ENCODE data around the gene MPPED2. TPM values are rescaled to one million over a fixed set of nuclear protein-coding genes. Genes with fewer than 3 reads are reported as not detected.

Gene MPPED2
- total and polyA plus RNA-seq, 4 donors, result 0.11 to 5.6 (median 1.1) TPM

DNA sequence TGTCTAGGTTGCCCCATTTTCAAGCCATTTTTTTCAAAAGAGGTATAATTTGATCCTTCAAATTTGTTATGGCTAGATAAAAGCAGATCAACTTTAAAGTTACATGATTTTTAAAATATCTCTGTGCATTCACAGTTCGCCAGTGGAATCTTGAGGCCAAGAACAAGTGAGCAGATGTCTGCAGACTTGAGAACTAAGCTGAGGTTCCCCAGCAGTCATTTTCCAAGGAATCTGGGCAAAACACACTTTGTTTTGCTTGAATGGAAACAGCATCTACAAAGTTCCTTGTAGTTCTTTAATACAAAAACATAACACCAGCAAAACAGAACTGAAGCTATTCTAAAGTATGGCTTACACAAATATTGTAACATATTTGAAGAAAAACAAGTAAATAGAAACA is 7.7 kb downstream of the MPPED2 start:
- Histone ChIP-seq H3K9ac (ENCODE audit: insufficient read depth in 1 of 2, low read length in 2 of 2) (no peak overlapping the region), H3K27me3 (ENCODE audit: control insufficient read depth in 3 of 3, insufficient read depth in 3 of 3, low read length in 2 of 3) (peaks cover 0 to 17% (median 15%) of the 10 kb centered on the region in 3 donors), H3K4me3 (no peak overlapping the region), H3K27ac (ENCODE audit: low read depth in 1 of 2, low read length in 1 of 2) (no peak overlapping the region), H3K4me1 (ENCODE audit: control insufficient read depth in 5 of 5, insufficient read depth in 5 of 5, low read length in 5 of 5) (peaks cover 0 to 4% (median 0%) of the 10 kb centered on the region in 5 donors), H3K9me3 (ENCODE audit: control insufficient read depth in 4 of 4, insufficient read depth in 3 of 4, low read length in 3 of 4) (no peaks in the 10 kb centered on the region), H3K36me3 (ENCODE audit: control insufficient read depth in 4 of 4, insufficient read depth in 4 of 4, low read length in 4 of 4) (no peaks in the 10 kb centered on the region)
- TF ChIP-seq, protein P1, sequence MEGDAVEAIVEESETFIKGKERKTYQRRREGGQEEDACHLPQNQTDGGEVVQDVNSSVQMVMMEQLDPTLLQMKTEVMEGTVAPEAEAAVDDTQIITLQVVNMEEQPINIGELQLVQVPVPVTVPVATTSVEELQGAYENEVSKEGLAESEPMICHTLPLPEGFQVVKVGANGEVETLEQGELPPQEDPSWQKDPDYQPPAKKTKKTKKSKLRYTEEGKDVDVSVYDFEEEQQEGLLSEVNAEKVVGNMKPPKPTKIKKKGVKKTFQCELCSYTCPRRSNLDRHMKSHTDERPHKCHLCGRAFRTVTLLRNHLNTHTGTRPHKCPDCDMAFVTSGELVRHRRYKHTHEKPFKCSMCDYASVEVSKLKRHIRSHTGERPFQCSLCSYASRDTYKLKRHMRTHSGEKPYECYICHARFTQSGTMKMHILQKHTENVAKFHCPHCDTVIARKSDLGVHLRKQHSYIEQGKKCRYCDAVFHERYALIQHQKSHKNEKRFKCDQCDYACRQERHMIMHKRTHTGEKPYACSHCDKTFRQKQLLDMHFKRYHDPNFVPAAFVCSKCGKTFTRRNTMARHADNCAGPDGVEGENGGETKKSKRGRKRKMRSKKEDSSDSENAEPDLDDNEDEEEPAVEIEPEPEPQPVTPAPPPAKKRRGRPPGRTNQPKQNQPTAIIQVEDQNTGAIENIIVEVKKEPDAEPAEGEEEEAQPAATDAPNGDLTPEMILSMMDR (IDR thresholded peaks at IDR 0.05; ENCODE audit: control extremely low read depth, extremely low read depth), result no peak
- 92 to 95% methylated on average over 1 of the region's 1 CpG for WGBS, 2 donors
- ATAC-seq (ENCODE audit: insufficient read depth, low FRiP score) (no peak), DNase-seq (no peak)

DNA sequence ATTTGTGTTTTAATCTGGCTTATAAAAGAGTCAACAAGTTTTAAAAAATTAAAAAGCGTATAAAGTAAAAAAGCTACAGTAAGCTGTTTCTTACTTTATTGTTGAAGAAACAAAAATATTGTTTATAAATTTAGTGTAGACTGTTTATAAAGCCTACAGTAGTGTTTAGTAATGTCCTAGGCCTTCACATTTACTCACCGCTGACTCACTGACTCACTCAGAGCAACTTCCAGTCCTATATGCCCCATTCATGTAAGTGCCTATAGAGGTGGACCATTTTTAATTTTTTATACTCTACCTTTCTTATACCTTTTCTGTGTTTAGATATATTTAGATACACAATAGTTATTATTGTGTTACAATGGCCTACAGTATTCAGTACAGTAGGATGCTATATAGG is 12.2 kb downstream of the MPPED2 start:
- 94 to 95% methylated on average over 2 of the region's 2 CpGs for WGBS, 2 donors
- ATAC-seq (ENCODE audit: insufficient read depth, low FRiP score) (no peak), DNase-seq (no peak)
- no peak overlapping the region for H3K27ac ChIP-seq (ENCODE audit: low read depth in 1 of 2, low read length in 1 of 2)
- H3K27me3 ChIP-seq (ENCODE audit: control insufficient read depth in 3 of 3, insufficient read depth in 3 of 3, low read length in 2 of 3), result no peaks in the 10 kb centered on the region
- H3K9ac ChIP-seq (ENCODE audit: insufficient read depth in 1 of 2, low read length in 2 of 2), result no peak overlapping the region
- peaks cover 0 to 8% (median 0%) of the 10 kb centered on the region in 5 donors for H3K4me1 ChIP-seq (ENCODE audit: control insufficient read depth in 5 of 5, insufficient read depth in 5 of 5, low read length in 5 of 5)
- no peak overlapping the region for H3K4me3 ChIP-seq
- H3K9me3 ChIP-seq (ENCODE audit: control insufficient read depth in 4 of 4, insufficient read depth in 3 of 4, low read length in 3 of 4), result no peaks in the 10 kb centered on the region
- TF ChIP-seq, protein P1 (IDR thresholded peaks at IDR 0.05; ENCODE audit: control extremely low read depth, extremely low read depth), result no peak
- no peaks in the 10 kb centered on the region for H3K36me3 ChIP-seq (ENCODE audit: control insufficient read depth in 4 of 4, insufficient read depth in 4 of 4, low read length in 4 of 4)

DNA sequence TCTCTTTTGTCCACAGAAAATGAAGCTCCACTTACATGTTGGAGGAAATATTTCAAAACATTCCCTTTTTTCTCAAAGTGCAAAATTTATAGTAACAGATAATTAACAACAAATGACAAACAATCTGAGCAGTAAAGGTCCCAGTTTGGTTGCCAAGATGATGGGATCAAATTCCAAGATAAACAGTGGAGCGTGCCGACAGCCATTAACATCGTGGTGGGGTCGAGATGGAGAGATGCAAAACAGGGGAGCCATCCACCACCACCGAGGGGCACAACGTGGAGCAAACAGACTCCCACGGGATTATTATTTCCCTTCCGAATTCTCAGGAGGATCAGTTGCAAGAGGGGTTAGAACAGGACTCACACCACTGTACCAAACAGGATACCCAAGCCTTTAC is 17.2 kb downstream of the MPPED2 start:
- ATAC-seq (ENCODE audit: insufficient read depth, low FRiP score), result no peak
- 71 to 80% methylated on average over 8 of the region's 8 CpGs for WGBS, 2 donors
- TF ChIP-seq, protein P1 (IDR thresholded peaks at IDR 0.05; ENCODE audit: control extremely low read depth, extremely low read depth), result no peak
- Histone ChIP-seq H3K9ac (ENCODE audit: insufficient read depth in 1 of 2, low read length in 2 of 2) (no peak overlapping the region), H3K36me3 (ENCODE audit: control insufficient read depth in 4 of 4, insufficient read depth in 4 of 4, low read length in 4 of 4) (peaks cover 0 to 3% (median 0%) of the 10 kb centered on the region in 4 donors), H3K9me3 (ENCODE audit: control insufficient read depth in 4 of 4, insufficient read depth in 3 of 4, low read length in 3 of 4) (no peaks in the 10 kb centered on the region), H3K4me3 (no peak overlapping the region), H3K4me1 (ENCODE audit: control insufficient read depth in 5 of 5, insufficient read depth in 5 of 5, low read length in 5 of 5) (peaks cover 0 to 29% (median 9%) of the 10 kb centered on the region in 5 donors), H3K27ac (ENCODE audit: low read depth in 1 of 2, low read length in 1 of 2) (no peak overlapping the region), H3K27me3 (ENCODE audit: control insufficient read depth in 3 of 3, insufficient read depth in 3 of 3, low read length in 2 of 3) (no peaks in the 10 kb centered on the region)
- peak; percentile 45 to 78 (median 74) for DNase-seq

DNA sequence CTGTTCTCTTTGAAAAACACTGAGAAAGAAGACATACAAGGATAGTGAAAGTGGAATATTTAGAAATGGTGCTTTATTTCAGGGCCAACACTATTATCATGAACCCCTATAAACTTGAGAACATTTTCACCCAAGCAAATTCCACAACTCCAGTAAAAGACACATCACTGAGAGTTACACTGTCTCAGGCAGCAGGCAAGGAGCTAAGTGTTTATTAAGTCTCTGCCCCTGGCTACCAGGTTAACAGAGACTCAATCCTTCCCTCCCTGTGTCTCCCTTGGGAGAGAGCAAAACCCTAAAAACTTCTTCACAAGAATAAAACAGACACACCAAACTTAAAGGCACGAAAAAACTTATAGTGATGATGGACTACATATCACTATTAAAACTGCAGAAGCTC is 18.5 kb downstream of the MPPED2 start:
- ATAC-seq (ENCODE audit: insufficient read depth, low FRiP score) (no peak), DNase-seq (no peak)
- Histone ChIP-seq H3K36me3 (ENCODE audit: control insufficient read depth in 4 of 4, insufficient read depth in 4 of 4, low read length in 4 of 4) (peaks cover 0 to 3% (median 0%) of the 10 kb centered on the region in 4 donors), H3K27me3 (ENCODE audit: control insufficient read depth in 3 of 3, insufficient read depth in 3 of 3, low read length in 2 of 3) (no peaks in the 10 kb centered on the region), H3K4me1 (ENCODE audit: control insufficient read depth in 5 of 5, insufficient read depth in 5 of 5, low read length in 5 of 5) (peaks cover 0 to 29% (median 9%) of the 10 kb centered on the region in 5 donors), H3K4me3 (no peak overlapping the region), H3K27ac (ENCODE audit: low read depth in 1 of 2, low read length in 1 of 2) (no peak overlapping the region), H3K9me3 (ENCODE audit: control insufficient read depth in 4 of 4, insufficient read depth in 3 of 4, low read length in 3 of 4) (peaks cover 0 to 3% (median 0%) of the 10 kb centered on the region in 4 donors), H3K9ac (ENCODE audit: insufficient read depth in 1 of 2, low read length in 2 of 2) (no peak overlapping the region)
- WGBS, 2 donors, result 83 to 84% methylated on average over 1 of the region's 1 CpG
- TF ChIP-seq, protein P1 (IDR thresholded peaks at IDR 0.05; ENCODE audit: control extremely low read depth, extremely low read depth), result no peak

Measured in lung (tissue), 12 donors.